DMS 273 (cell line): ENCODE measurements around the gene CDK5.

Experiments
- DNase-seq: peaks from one replicate; lab custom pipeline; 2025; ENCODE audit not compliant: unreplicated experiment; lab: John Stamatoyannopoulos, UW

CDK5 gene

GRCh38 chr7:151087245-151088018 is 29.7 kb upstream of the CDK5 start:
- DNase-seq: peak; percentile 97

DNA sequence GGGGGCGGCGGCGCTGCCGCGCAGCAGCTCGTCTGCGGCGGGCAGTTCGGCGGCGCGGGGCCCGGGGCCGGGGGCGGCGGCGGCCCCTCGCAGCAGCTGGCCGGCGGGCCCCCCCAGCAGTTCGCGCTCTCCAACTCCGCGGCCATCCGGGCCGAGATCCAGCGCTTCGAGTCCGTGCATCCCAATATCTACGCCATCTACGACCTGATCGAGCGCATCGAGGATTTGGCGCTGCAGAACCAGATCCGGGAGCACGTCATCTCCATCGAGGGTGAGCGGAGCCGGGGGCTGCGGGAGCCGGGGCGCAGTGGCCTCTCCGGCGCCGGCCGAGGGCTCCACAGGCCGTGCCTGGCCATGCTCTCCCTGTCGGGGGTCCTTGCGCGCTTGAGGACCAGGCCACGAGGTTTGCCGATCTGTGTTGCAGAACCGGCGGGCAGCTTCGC is 29.1 kb upstream of the CDK5 start:
- DNase-seq: peak; percentile 80

DNA sequence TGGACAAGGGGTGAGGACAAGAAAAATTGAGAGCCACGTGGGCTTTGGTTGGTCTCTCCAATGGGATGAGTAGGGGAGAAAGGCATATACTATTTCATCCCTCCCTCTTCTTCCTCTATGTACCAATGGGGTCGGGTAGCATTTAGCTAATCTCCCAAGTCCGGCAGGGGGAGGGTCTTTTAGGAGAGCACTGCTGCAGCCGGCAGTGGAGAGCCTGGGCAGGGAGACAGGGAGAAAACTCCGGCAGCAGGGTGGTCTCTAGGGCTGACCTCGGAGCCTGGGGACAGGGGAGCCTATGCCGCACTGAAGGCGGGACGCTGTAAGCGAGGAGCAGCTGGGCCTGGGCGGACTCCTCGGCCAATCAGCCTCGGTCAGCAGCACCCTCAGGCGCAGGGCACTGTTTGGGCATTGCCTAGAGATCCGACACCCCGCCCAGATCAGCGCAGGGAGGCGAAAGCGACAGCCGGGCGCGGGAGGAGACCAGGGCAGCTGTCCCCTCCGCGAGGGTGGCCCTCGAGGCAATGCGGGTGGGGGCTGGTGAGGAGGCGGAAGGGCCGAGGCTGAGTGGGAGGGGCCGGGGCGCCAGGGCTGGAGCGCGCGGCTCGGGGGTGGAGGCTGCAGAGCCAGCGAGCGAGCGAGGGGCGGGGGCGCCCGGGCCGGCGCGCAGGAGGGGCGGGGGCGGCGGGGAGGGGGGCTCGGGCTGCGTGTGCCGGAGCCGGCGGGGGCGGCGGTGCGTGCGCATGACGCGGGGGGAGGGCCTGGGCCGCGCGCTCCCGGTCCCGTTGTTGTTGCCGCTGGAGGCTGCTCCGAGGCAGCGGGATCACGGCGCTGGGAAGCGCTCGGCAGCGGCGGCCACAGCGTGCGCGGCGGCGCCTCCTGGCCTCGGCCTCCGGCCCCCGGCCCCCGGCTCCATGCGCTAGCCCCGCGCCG is 28.3 kb upstream of the CDK5 start, which contains the start of gene AGAP3:
TSS of gene AGAP3 (plus strand) at position 785 of the 930 bp plus-strand sequence. CDS start 267 bp downstream, outside the sequence.
- DNase-seq: peak; percentile 95

DNA sequence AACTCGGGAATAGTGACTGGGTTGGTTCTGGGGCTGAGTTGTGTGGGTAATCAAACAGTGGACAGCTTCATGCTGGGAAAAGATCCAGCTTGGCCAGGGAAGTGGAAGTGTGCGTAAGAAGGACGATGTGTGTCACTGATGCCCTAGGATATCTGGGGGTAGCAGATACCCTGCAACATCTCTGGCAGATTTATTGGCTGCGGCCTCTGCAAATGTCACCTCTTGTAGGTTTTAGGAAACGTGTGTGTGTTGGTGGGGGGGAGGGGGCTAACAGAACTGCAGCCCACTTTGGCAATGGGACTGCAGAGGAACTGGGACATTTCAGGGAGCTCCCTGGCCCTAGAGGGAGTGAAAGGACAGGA is 27.6 kb upstream of the CDK5 start:
- no peak for DNase-seq

GRCh38 chr7:151083824-151084160 is 26.1 kb upstream of the CDK5 start:
- peak; percentile 65 for DNase-seq

DNA sequence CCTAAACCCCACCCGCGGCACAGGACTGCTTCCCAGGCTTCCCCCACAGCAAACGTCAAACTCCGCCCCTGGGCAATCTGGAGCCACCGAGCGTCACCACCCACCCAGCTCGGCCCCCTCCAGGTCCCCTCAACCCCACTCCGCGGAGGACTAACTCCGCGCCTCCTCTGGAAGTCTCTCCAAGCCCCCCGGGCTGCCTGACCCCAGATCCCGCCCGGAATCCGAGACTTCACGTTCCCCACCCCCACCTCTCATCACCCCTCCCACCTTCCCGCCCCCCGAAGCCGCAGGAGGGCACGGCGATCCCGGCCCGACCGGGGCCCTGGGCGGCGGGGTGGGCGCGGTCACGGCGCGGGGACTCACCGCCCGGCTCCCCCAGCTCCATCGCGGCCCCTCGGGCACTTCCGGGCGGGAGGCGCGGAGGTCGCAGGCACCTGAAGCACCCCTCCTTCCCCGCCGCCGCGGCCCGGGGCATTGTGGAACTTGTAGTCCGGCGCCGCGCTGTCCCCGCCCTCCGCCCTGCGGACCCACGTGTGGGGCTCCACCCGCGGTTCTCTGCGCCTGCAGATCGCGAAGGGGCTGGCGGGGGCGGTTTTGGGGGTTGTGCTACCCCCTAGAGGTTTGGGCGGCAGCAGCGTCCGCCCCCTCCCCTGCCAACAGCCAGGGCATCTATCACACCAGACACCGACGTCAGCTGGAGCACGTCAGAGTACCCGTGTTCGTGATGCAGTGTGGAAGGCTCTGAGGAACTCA is 25.6 kb upstream of the CDK5 start, which contains the start of gene TMUB1:
TSS of gene TMUB1 (minus strand) at position 423 of the 753 bp plus-strand sequence. CDS start 930 bp downstream, outside the sequence.
- peak; percentile 91 for DNase-seq

GRCh38 chr7:151082141-151083070 is 24.7 kb upstream of the CDK5 start:
- no peak for DNase-seq

DNA sequence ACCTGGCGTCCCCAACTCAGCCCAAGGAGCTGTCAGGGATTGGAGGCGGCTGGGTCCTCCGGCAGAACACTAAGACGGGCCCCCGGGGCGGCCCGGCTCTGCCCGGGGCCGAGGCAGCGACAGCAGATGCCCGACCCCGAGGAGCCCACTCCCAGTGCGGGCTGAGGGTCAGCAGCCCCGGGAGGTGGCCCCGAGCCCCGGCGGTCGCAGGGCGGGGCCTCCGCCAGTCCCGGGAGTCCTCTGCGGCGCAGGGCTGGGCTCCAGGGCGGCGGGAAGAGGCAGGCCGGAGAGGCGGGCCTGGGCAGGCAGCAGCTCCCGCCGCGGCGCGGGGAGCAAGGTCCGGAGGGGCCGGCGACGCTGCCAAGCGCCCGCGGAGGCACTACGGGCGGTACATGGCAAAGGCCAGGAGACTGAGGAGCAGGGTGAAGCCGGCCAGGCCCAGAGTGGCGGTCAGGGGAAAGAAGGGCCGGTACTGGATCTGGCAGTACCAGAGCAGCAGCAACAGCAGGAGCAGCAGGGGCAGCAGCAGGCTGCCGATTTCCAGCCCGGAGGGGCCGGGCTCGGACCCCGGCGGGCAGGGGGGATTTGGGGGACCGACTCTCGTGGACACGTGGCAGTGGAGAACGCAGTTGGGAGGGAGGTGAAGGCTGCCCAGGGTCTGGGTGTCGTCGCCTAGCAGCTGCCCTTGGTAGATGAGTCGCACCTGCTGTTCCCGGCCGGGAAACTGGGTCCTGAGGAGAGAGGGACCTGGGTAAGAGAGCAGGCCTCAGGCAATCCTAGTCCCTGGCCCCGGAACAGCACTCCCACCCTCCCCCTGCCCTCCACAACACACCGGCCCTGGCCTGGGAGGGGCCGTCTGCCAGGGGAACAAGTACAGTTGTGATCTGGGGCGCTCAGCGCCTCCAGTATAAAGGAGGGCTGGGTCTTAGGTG is 23.7 kb upstream of the CDK5 start:
- DNase-seq: peak; percentile 85

DNA sequence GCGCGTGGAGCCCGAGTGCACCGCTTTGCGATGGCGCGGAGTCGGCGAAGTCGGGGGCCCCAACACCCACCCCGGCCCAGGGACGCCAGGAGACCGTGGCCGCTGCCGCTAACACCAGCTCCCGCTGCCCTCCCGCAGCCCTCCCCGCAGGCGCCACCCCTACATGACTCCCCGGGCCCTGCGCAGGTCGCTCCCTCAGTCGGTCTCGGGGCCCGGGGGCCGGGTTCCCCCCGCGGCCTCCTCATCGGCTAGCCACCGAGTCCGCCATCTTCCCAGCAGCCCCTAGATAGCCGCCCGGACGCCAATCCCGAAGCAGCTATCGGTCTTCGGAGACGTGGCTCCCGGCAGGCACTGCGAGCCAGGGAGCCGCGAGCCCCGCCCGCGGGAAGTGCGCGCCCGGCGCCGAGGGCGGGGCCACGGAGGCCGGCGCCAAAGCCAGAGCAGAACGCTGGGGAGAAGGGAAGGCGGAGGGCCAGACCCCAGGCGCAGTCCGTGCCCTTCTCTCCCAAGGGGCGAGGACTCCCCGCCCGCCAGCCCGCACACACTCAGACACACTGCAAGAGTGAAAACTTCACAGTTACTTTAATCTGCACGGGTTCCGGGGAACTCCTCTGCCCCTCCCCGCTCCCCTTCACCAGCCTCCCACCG is 22.9 kb upstream of the CDK5 start, which contains the start of gene FASTK:
TSS of gene FASTK (minus strand) at position 288 of the 648 bp plus-strand sequence. CDS start at position 245, 43 bp downstream.
- peak; percentile 98 for DNase-seq

- DNase-seq: peak; percentile 68
Measured at GRCh38 chr7:151080067-151080521, 22.4 kb upstream of the CDK5 start.

DNA sequence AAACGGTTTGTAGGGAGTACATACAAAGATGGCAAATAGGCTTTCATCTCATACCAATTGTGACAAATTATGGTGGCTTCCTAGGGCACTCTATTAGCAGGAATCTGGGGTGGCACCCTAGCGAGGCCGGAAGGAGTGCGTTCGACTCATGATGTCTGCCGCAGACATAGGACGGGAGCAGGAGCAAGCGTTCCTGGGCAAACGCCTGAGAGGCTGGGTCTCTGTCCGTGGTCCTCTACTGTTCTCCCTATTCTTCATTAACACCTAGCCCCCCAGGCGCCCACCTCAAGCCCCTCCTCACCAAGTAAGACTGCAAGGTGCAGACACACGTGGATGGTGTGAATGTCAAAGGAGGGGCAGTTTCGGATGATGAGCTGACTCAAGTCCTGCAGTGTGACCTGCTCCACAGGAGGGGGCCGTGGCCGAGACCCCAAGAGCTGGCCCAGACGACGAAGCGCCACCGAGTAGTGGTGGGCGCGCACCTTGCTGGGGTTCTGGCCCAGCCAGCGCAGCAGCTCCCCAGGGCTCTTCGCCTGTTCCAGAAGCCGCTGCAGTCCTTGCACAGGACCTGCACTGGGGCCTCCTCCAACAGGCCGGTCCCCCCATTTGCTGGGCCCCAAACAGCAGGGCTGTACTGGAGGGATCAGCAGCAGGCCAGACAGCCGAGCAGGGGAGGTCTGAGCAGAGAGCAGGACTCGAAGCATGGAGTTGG is 21.7 kb upstream of the CDK5 start:
- DNase-seq: no peak

- no peak for DNase-seq
Measured at GRCh38 chr7:151078233-151079040, 20.7 kb upstream of the CDK5 start.

DNA sequence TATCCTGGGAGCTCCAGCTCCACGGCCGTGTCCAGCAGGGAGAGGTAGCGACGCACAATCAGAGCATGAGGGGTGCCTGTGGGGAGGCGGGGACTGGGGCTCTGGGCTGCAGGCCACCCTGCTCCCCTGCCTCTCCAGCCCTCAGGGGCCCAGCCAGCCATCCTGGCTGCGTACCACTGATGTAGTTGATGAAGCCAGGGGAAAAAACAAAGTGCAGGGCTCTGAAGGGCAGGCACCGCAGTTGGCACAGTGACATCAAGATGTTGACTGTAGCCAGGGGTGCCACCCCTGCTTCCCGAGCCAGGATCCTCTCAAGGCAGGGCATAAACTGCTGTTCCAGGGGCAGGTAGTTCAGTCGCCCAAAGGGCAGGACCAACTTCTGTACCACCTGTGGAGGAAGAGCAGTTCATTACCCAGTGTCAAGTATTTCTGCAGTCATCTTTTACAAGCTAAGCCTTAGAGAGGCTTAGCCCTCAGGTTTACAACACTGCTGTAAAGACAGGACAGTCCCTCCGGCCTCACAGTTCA is 20.1 kb upstream of the CDK5 start:
- no peak for DNase-seq

- peak; percentile 72 for DNase-seq
Measured at GRCh38 chr7:151076863-151077704, 19.4 kb upstream of the CDK5 start.

DNA sequence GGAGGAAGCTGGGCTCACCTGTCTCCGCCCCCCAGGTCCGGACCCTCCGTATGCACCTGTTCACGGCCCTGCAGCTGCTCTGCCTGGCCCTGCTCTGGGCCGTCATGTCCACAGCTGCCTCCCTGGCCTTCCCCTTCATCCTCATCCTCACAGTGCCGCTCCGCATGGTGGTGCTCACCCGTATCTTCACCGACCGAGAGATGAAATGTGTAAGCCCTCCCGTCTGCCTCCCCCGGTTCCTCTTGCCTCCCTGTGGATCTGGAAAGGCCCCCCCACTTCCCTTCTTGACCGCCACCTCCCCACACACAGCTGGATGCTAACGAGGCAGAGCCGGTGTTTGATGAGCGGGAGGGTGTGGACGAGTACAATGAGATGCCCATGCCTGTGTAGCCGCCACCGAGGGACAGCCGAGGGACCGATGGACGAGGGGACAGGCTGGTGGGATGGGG is 18.3 kb upstream of the CDK5 start:
- no peak for DNase-seq

DNA sequence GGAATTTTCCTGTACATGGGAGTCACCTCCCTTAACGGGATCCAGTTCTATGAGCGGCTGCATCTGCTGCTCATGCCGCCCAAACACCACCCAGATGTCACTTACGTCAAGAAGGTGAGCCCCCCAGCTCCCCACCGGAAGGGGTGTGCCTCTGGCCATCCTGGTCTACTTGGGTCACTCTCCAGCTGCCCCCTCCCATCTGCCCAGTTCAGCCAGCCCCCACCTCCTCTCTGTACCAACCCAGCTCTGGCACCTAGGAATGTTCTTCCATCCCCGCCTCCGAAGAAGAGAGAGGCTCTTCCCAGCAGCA is 17.9 kb upstream of the CDK5 start:
- no peak for DNase-seq
